Renal cortical epithelial cell (primary cell): ENCODE measurements around the gene NAV2. TPM values are rescaled to one million over a fixed set of nuclear protein-coding genes. Genes with fewer than 3 reads are reported as not detected.
"Not testable (repeated sequence)": the region's sequence is repeated elsewhere in the genome, so short reads cannot be mapped to it uniquely, and the experiment has no call there.

Source experiments
- DNase-seq: peaks from one replicate; pipeline ENCODE4 v3.0.0-alpha.2; 2011; ENCODE audit warnings: low read depth
- total RNA-seq: library from RNA; depleted of rRNA; stranded (reverse); fragments of >200 nt; gene quantifications from 2 replicates; pipeline ENCODE4 v1.2.3, GENCODE V29; 2014

Gene NAV2
- total RNA-seq, 1 donor from 2014 or later: 41.1 TPM

DNA sequence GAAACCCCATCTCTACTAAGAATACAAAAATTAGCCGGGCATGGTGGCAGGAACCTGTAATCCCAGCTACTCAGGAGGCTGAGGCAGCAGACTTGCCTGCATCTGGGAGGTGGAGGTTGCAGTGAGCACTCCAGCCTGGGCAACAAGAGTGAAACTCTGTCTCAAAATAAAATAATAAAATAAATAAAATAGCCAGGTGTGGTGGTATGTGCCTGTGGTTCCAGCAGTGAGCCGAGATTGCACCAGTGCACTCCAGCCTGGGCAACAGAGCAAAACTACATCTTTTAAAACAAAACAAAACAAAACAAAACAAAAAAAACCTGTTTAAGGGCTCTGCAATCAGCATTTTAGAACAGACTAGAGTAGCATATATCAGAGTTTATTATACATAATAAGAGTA lies 214.8 kb downstream of the NAV2 start:
- not testable (repeated sequence) for DNase-seq

GRCh38 chr11:19929147-19929546 lies 216.5 kb downstream of the NAV2 start:
- no peak for DNase-seq

- DNase-seq: no peak
Observed at GRCh38 chr11:19929655-19930054, 217.0 kb downstream of the NAV2 start.

DNA sequence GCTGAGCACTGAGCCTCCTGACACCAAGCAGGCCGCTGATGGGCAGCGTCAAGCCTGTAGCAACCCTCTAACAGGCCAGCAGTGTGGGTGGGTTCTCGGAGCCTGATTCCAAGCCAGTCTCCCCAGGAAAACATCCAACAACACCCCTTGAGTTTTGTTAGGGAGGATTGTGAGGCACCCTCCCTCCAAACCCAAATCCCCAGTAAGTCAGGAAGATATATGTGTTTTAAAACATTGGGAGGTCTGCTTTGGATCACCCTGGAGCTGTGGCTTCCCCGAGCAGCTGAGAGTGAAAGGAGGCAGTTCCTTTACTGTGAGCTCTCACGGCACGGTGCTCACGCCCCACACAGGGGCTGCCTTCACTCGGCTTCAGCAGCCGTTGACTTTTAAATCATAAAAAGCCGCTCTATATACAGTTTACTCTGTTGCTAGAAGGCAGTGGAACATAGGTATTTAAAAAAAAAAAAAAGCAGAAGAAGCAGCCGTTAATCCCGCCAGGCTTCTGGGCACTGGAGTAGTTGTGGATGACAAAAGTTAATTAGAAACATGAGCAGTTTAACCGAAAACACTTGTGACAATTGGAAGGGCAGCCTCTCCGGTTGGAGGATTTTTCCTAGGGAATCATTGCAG lies 218.6 kb downstream of the NAV2 start:
- DNase-seq: no peak

GRCh38 chr11:19931771-19932369 lies 219.2 kb downstream of the NAV2 start:
- no peak for DNase-seq

DNA sequence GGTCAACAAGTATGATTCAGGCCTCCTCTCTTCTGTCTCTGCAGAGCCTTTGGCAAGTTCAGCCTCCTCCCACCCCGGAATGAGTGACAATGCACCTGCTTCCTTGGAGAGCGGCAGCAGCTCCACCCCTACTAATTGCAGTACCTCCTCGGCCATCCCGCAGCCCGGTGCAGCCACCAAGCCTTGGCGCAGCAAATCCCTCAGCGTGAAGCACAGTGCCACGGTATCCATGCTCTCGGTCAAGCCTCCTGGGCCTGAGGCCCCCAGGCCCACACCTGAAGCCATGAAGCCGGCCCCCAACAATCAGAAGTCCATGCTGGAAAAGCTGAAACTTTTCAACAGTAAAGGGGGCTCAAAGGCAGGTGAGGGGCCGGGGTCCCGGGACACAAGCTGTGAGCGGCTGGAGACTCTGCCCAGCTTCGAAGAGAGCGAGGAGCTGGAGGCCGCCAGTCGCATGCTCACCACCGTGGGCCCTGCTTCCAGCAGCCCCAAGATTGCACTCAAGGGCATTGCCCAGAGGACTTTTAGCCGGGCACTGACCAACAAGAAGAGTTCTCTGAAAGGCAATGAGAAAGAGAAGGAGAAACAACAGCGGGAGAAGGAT lies 220.6 kb downstream of the NAV2 start:
- no peak for DNase-seq

- no peak for DNase-seq
Observed at GRCh38 chr11:19933801-19934488, 221.3 kb downstream of the NAV2 start.

DNA sequence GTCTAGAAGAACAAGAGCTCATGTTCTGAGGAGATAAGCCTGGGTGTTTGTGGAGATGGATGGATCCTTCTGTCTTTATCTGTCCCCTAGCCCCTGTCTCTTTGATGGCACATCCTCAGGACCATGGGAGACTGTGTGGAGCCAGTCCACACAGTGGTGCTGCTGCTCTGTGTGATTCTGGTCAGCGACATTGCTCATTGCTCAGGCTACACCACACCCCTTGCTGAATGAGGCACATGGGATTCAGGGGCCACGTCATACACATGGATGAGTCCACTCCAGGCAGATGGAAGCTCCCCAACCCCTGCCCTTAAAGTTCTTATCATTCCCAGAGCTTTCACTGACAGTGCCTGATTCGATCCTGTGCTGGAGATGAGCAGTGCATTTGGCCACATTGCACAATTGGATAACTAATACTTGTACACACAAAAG lies 222.2 kb downstream of the NAV2 start:
- no peak for DNase-seq

- peak; percentile 69 for DNase-seq
Observed at GRCh38 chr11:19935507-19935906, 222.9 kb downstream of the NAV2 start.

DNA sequence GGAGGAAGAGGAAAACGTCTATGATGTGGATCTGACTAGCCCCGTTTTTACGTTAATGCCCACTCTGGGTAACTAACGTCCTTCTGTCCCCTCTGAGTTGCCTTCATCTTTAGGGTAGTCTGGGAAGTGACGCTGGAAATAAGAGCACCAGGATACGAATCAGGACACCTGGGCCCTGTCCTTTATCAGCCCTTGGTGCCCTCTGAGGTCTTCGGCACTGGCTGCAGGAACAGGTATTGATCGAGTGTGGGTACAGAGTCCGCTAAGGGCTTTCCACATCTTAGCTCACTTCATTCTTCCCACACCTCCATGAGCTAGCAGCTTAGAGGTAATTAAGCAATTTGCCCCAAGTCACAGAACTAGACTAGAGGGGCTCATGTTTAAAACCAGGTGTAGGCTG lies 223.8 kb downstream of the NAV2 start:
- no peak for DNase-seq

GRCh38 chr11:19938169-19938856 lies 225.7 kb downstream of the NAV2 start:
- peak; percentile 42 for DNase-seq

DNA sequence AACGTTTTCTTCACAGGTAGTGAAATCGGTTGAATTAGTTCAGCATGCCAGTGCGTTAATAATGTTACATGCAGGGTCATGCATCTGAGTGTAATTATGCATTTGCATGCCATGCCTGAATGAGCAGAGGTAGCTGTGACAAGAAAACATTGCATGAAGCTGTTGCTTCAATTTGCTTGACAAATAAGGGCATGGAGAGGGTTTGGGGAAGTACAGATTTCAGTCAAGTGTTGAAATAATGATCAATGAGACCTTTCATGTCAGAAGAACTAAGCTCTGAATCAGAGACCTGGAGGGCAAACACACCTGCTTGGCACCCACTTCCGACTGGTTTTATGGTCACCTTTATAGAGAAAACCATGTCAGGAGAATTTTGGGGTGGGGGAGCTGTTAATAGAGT lies 226.2 kb downstream of the NAV2 start:
- peak; percentile 82 for DNase-seq

- DNase-seq: no peak
Observed at GRCh38 chr11:19939415-19939929, 226.8 kb downstream of the NAV2 start.

- no peak for DNase-seq
Observed at GRCh38 chr11:19940831-19941230, 228.2 kb downstream of the NAV2 start.

GRCh38 chr11:19946681-19947080 lies 234.0 kb downstream of the NAV2 start:
- DNase-seq: no peak

DNA sequence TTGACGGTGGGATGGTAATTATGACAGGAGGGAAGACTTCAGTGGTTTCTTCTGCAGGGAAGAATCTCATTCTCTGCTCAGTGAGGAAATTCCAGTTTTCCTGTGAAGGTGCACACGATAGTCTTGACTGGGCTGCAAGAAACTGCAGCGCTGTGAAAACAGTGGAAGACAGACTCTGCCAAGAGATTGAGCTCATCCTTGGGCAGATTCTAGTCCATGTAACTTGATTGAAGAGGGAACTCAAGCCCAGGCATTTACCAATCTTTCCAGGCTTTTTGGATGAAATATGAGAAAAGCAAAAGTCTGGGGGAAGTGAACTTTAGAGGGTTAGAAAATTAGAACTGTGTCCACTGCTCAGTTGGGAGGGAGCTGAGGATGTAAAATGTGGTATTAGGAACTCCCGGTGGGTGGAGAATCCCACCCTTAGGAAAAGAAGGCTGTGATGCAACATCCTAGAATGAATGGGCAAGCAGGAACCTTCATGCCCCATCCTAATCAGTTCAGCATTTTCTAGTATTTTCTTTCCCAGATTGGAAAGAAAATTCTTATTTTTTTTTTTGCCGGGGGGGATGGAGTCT lies 235.0 kb downstream of the NAV2 start:
- DNase-seq: no peak

DNA sequence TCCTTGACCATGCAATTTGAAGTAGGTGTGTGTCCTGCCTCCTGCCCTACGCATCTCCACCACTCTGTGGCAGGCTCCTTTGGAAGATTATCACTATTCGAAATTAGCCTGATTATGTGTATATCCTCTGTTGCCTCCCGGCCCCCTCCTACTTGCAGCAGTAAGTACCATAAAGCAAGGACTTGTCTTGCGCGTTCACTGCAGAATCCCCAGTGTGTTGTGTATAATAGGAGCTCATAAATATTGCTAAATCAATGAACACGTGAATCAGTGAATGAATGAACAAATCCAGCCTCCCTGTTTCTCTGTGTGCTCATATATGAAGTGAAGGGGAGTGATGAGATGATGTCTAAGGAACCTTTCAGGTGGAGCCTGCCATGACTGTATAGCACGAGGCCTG lies 237.0 kb downstream of the NAV2 start:
- DNase-seq: no peak

GRCh38 chr11:19951558-19952115 lies 239.0 kb downstream of the NAV2 start:
- DNase-seq: peak; percentile 72

DNA sequence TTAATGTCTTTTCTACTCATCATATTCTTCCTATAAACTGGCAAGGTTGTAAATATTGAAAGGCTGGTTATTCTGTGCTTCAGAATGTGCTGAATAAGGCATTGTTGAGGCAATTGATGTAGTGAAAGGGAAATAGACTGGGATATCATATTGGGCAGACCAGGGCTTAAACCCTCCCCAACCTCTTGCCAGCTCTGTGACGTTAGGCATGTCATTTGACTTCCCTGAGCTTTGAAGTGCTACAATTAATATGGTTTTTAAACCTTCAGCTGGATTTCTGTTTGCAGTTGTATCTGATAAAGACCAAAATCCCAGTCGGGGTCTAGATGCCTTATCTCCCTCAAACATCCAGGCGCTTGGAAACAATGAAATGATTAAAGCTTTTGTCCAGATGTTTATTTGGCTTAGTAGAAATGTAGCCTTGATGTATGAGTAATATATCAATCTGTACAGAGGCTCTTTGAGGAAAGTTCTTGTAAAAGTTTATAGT lies 239.5 kb downstream of the NAV2 start:
- DNase-seq: no peak

DNA sequence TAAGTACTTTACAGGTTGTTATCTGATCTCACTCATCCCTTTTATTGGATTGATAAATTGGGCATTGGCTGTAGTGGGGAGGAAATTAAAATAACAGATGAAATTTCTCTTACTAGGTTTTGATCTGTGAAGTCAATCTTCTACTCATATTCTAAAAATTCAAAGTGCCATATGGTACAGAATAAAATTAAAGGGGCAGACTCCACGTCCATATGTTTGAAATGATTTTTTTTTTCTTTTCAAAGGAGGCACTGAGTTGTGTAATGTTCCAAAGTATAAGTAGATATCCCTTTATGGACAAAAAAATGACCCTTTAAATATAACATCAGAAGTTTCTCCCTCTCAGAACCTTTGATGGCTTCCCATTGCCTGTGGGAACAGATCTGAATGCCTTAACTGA lies 240.3 kb downstream of the NAV2 start:
- no peak for DNase-seq

DNA sequence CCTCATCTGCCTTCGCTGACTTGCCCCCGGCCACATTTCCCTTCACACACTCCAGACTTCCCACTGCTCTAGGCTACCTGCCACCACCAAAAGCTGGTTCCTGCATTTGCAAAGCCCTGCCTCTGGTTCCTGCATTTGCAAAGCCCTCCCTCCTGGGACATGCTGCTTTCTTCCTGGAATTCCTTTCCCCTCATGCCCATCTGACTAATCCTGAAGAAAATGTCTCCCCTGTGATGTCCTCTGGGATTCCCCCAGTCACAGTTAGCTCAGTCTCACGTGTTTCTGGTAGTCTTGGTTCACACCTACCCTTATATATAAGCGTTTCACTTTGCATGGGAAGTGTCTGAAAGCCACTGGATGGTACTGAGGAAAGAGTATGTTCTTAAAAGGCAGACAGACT lies 240.7 kb downstream of the NAV2 start:
- DNase-seq: peak; percentile 94
